HepG2 (cell line): Measurements from ENCODE around the gene PTPRN. TPM values are rescaled to one million over a fixed set of nuclear protein-coding genes. Genes with fewer than 3 reads are reported as not detected.

Source experiments
- AHDC1 ChIP-seq: sonication (generic); formaldehyde crosslinking; IDR thresholded peaks from 2 replicates; pipeline ENCODE4 v1.5.1; 2020; ENCODE audit warnings: mild to moderate bottlenecking, missing genetic modification reagents, borderline replicate concordance
- ARID5B ChIP-seq: IDR thresholded peaks from 2 replicates; pipeline ENCODE4 v1.4.0; 2020; ENCODE audit warnings: mild to moderate bottlenecking, missing genetic modification reagents
- HNRNPUL1 ChIP-seq: fragments of 200-400 bp; formaldehyde crosslinking; IDR thresholded peaks from 2 replicates; pipeline ENCODE4 v1.6.1; 2017; ENCODE audit warnings: low read depth, mild to moderate bottlenecking, low read length, moderate library complexity
- KLF15 ChIP-seq: sonication (generic); formaldehyde crosslinking; IDR thresholded peaks from 2 replicates; pipeline ENCODE4 v1.8.1; 2023; ENCODE audit warnings: borderline replicate concordance, mild to moderate bottlenecking, inconsistent platforms, missing genetic modification reagents, mixed read lengths
- SIX1 ChIP-seq: sonication (generic); formaldehyde crosslinking; IDR thresholded peaks from 2 replicates; pipeline ENCODE4 v1.4.0; 2020; ENCODE audit warnings: missing genetic modification reagents, borderline replicate concordance
- SRSF1 ChIP-seq: fragments of 200-400 bp; formaldehyde crosslinking; optimal IDR thresholded peaks from 2 replicates; pipeline ENCODE3; 2017; ENCODE audit warnings: mild to moderate bottlenecking, low read depth, low read length, moderate library complexity
- THAP9 ChIP-seq: sonication (generic); formaldehyde crosslinking; IDR thresholded peaks from 2 replicates; pipeline ENCODE4; 2020; ENCODE audit warnings: missing genetic modification reagents, mild to moderate bottlenecking, borderline replicate concordance
- ZBTB3 ChIP-seq: sonication (generic); formaldehyde crosslinking; IDR thresholded peaks from 2 replicates; pipeline ENCODE4 v1.4.0; 2020; ENCODE audit warnings: low read depth, mild to moderate bottlenecking, moderate library complexity, missing genetic modification reagents, borderline replicate concordance
- ZNF609 ChIP-seq: sonication (generic); formaldehyde crosslinking; IDR thresholded peaks from 2 replicates; pipeline ENCODE4 v1.4.0; 2020; ENCODE audit warnings: mild to moderate bottlenecking, missing genetic modification reagents, borderline replicate concordance
- polyA plus RNA-seq, 8 experiments: library from polyadenylated mRNA; depleted of rRNA in 3 of 8; stranded (reverse) in 7 of 8; unstranded in 1 of 8; fragments of >200 nt; fragmentation: Illumina TruSeq in 4 of 8; extraction: Trizol in 4 of 8; gene quantifications; 2 replicates each; pipeline versions ENCODE4 v1.2.1 to v1.2.3, GENCODE V29; 2011 to 2016; ENCODE audit warnings: low read depth in 4 of 8, missing spikeins in 1 of 8, mixed read lengths in 1 of 8; ENCODE audit not compliant: insufficient read depth in 1 of 8
- total RNA-seq, 5 experiments: library from RNA; depleted of rRNA; stranded (reverse); fragments of >200 nt; fragmentation: Illumina TruSeq; extraction: Trizol; gene quantifications; 2 replicates each; pipeline ENCODE4 v1.2.3, GENCODE V29; 2016; ENCODE audit warnings: low read depth in 1 of 5

Gene PTPRN
- total and polyA plus RNA-seq, 2 of the 13 experiments (the other 11 are each of a cell fraction or from before 2014, with no cell fraction given) = 0.26 TPM; not detected in 1

GRCh38 chr2:219279151-219279915 lies 29.9 kb downstream of the PTPRN start, which contains the start of gene DNAJB2 (continued):
- TF ChIP-seq ZNF609 (CRISPR knock-in tag) (no peak; the same call in 1 of the 2 replicates), ZBTB3 (no peak), KLF15 (CRISPR knock-in tag) (no peak), SRSF1 (peak; percentile 67), SIX1 (CRISPR knock-in tag) (no peak), AHDC1 (no peak), ARID5B (CRISPR knock-in tag) (peak; percentile 70), HNRNPUL1 (no peak; the same call in 1 of the 2 replicates), THAP9 (CRISPR knock-in tag) (no peak)
